K562 (cell line): Measurements from ENCODE around the gene OR6C1. TPM values are rescaled to one million over a fixed set of nuclear protein-coding genes. Genes with fewer than 3 reads are reported as not detected.

Source experiments
- ATAC-seq: fragments of 200-7000 bp; cut with Tn5 transposase; 3 replicates; pipeline ENCODE4 v1.9.1; 2020; ENCODE audit warnings: moderate library complexity
- BruUV-seq: library from RNA; stranded (reverse); fragments of 400-500 nt; replicated peaks from 2 replicates; lab custom pipeline; 2021; lab: Mats Ljungman, UMichigan
- CTCF ChIA-PET: fragments of 300-600 bp; formaldehyde crosslinking; extraction: SDS; loops from one replicate; lab custom pipeline; 2021; ENCODE audit warnings: low intra/inter-chr PET ratio; lab: Yijun Ruan, JAX
- POLR2A ChIA-PET: fragments of 300-600, 350-650 bp; sonication (Branson Sonifier 250); formaldehyde crosslinking; extraction: SDS; loops from one replicate; lab custom pipeline; 2021; ENCODE audit warnings: antibody characterized with exemption, inconsistent platforms; lab: Yijun Ruan, JAX
- DNase-seq, 4 experiments: peaks; one replicate each; pipeline versions ENCODE4 v3.0.0 to v3.0.0-alpha.2; 2011 to 2018; ENCODE audit warnings: low spot score in 3 of 4, mixed read lengths in 3 of 4; ENCODE audit errors: extremely low read depth in 1 of 4
- FAIRE-seq: peaks from 2 replicates; lab custom pipeline; 2011; peaks lifted over from hg19 to GRCh38; lab: Jason Lieb, UNC
- H2AFZ ChIP-seq: 2 replicates; pipeline ENCODE4 v1.6.0; 2011; ENCODE audit warnings: low read depth, low read length, control low read depth, inconsistent platforms
- H3K27ac ChIP-seq: fragments of 200-600 bp; 3 replicates; pipeline ENCODE4 v1.8.0; 2011; ENCODE audit warnings: low read depth, mild to moderate bottlenecking, control low read depth, inconsistent platforms, low read length, moderate library complexity, mixed read lengths; ENCODE audit errors: extremely low read depth
- H3K27me3 ChIP-seq, 2 experiments: fragments of 300-600 bp in 1 of 2; 2 replicates in 1 of 2; 3 replicates in 1 of 2; pipeline versions ENCODE4 v1.6.0 to v1.8.0; 2011; ENCODE audit warnings: inconsistent platforms in 2 of 2, low read length in 2 of 2, mild to moderate bottlenecking in 1 of 2, mixed read lengths in 1 of 2, moderate library complexity in 1 of 2; ENCODE audit not compliant: control insufficient read depth in 2 of 2, insufficient read depth in 2 of 2
- H3K36me3 ChIP-seq: fragments of 300-600 bp; 3 replicates; pipeline ENCODE4 v1.8.0; 2011; ENCODE audit warnings: mild to moderate bottlenecking, low read length, inconsistent platforms; ENCODE audit not compliant: control insufficient read depth, insufficient read depth
- H3K4me1 ChIP-seq, 2 experiments: fragments of 200-600 bp in 1 of 2; replicated peaks in 1 of 2; 2 replicates in 1 of 2; 3 replicates in 1 of 2; pipeline versions ENCODE4 v1.5.1 to v1.8.0; 2011; ENCODE audit warnings: inconsistent platforms in 2 of 2, low read length in 2 of 2, mild to moderate bottlenecking in 1 of 2, mixed read lengths in 1 of 2, moderate library complexity in 1 of 2; ENCODE audit not compliant: control insufficient read depth in 2 of 2, insufficient read depth in 2 of 2
- H3K4me2 ChIP-seq: 2 replicates; pipeline ENCODE4 v1.6.1; 2011; ENCODE audit warnings: low read length, control low read depth, inconsistent platforms, mixed read lengths; ENCODE audit not compliant: insufficient read depth
- H3K4me3 ChIP-seq: fragments of 200-600 bp; sonication (generic), shearing (Covaris generic); 2 replicates; pipeline ENCODE4 v1.5.1; 2016; ENCODE audit warnings: control low read depth, inconsistent platforms
- H3K79me2 ChIP-seq: fragments of 200-600 bp; 3 replicates; pipeline ENCODE4 v1.8.0; 2011; ENCODE audit warnings: low read length, inconsistent platforms; ENCODE audit not compliant: control insufficient read depth, insufficient read depth
- H3K9ac ChIP-seq, 2 experiments: 2 replicates each; pipeline versions ENCODE4 v1.6.0 to v1.6.1; 2011; ENCODE audit warnings: low read depth in 2 of 2, low read length in 2 of 2, control low read depth in 1 of 2, inconsistent platforms in 1 of 2, mild to moderate bottlenecking in 1 of 2, mixed read lengths in 1 of 2; ENCODE audit not compliant: insufficient read depth in 1 of 2
- H3K9me1 ChIP-seq: one replicate; pipeline ENCODE4 v1.6.0; 2011; ENCODE audit warnings: inconsistent platforms, mild to moderate bottlenecking, low read length, moderate library complexity; ENCODE audit not compliant: control insufficient read depth, insufficient read depth
- H3K9me3 ChIP-seq: replicated peaks from 2 replicates; pipeline ENCODE4 v1.5.1; 2011; ENCODE audit warnings: low read depth, low read length, inconsistent platforms; ENCODE audit not compliant: control insufficient read depth, insufficient read depth
- H4K20me1 ChIP-seq: replicated peaks from 2 replicates; pipeline ENCODE4 v1.6.1; 2011; ENCODE audit warnings: low read length, inconsistent platforms, mixed read lengths; ENCODE audit not compliant: control insufficient read depth, insufficient read depth
- ESRRB ChIP-seq: fragments of 250-450 bp; sonication (Bioruptor Pico); IDR thresholded peaks from 2 replicates; pipeline ENCODE4 v1.5.0; 2020; ENCODE audit warnings: mild to moderate bottlenecking, moderate library complexity, borderline replicate concordance
- FOXJ3 ChIP-seq: sonication (generic); formaldehyde crosslinking; IDR thresholded peaks from 2 replicates; pipeline ENCODE4 v1.4.0; 2020; ENCODE audit warnings: mild to moderate bottlenecking, missing genetic modification reagents
- HNRNPL ChIP-seq: fragments of 200-400 bp; formaldehyde crosslinking; IDR thresholded peaks from 2 replicates; pipeline ENCODE4 v1.6.1; 2017; ENCODE audit warnings: low read depth, mild to moderate bottlenecking, low read length
- HSF4 ChIP-seq: fragments of 250-450 bp; sonication (Bioruptor Pico); IDR thresholded peaks from 2 replicates; pipeline ENCODE4 v2.1.2; 2022; ENCODE audit warnings: mild to moderate bottlenecking, moderate library complexity, borderline replicate concordance
- KLF1 ChIP-seq: fragments of 450-650 bp; IDR thresholded peaks from 2 replicates; pipeline ENCODE4 v1.6.1; 2016; ENCODE audit warnings: missing genetic modification characterization, missing compliant biosample characterization
- LARP7 ChIP-seq: fragments of 450-650 bp; IDR thresholded peaks from 2 replicates; pipeline ENCODE4 v1.6.1; 2016
- PBX2 ChIP-seq, 2 experiments: IDR thresholded peaks in 1 of 2; conservative IDR thresholded peaks in 1 of 2; 2 replicates each; pipeline ENCODE4 v1.6.1; 2016; ENCODE audit warnings: low read depth in 2 of 2, mild to moderate bottlenecking in 1 of 2, missing compliant biosample characterization in 1 of 2, missing genetic modification characterization in 1 of 2, moderate library complexity in 1 of 2
- POLR2H ChIP-seq: IDR thresholded peaks from 2 replicates; pipeline ENCODE4 v1.6.1; 2016; ENCODE audit warnings: missing genetic modification characterization, low read depth, mild to moderate bottlenecking, control low read depth, missing compliant biosample characterization, moderate library complexity
- RBM15 ChIP-seq: fragments of 200-400 bp; formaldehyde crosslinking; IDR thresholded peaks from 2 replicates; pipeline ENCODE4 v1.6.1; 2018; ENCODE audit warnings: mild to moderate bottlenecking, low read length, moderate library complexity; ENCODE audit not compliant: insufficient read depth
- SMAD1 ChIP-seq: fragments of 150-350 bp; IDR thresholded peaks from 2 replicates; pipeline ENCODE4 v1.6.1; 2014; ENCODE audit warnings: low read length, low read depth; ENCODE audit not compliant: partially characterized antibody
- SPI1 ChIP-seq: IDR thresholded peaks from 2 replicates; pipeline ENCODE4 v1.6.1; 2011; ENCODE audit warnings: low read depth, low read length, control low read depth, borderline replicate concordance
- ZKSCAN8 ChIP-seq: fragments of 200-800 bp; sonication (Bioruptor generic); IDR thresholded peaks from 2 replicates; pipeline ENCODE4 v1.6.1; 2016; ENCODE audit warnings: missing genetic modification characterization, missing compliant biosample characterization
- ZNF212 ChIP-seq: fragments of 450-650 bp; formaldehyde crosslinking; IDR thresholded peaks from 2 replicates; pipeline ENCODE4 v1.4.0; 2020; ENCODE audit warnings: mild to moderate bottlenecking
- ZNF232 ChIP-seq: sonication (generic); formaldehyde crosslinking; IDR thresholded peaks from 2 replicates; pipeline ENCODE4 v1.8.0; 2022; ENCODE audit warnings: mild to moderate bottlenecking, missing genetic modification reagents
- ZNF395 ChIP-seq: fragments of 200-800 bp; sonication (Bioruptor generic); IDR thresholded peaks from 2 replicates; pipeline ENCODE4 v1.6.1; 2017; ENCODE audit warnings: missing genetic modification characterization, missing compliant biosample characterization
- ZNF668 ChIP-seq: fragments of 250-450 bp; sonication (Bioruptor Pico); IDR thresholded peaks from 2 replicates; pipeline ENCODE4 v1.8.0; 2022; ENCODE audit warnings: mild to moderate bottlenecking, inconsistent platforms
- ZNF77 ChIP-seq: fragments of 250-450 bp; sonication (Bioruptor Pico); IDR thresholded peaks from 2 replicates; pipeline ENCODE4 v1.5.0; 2020
- WGBS: fragments of 100-300 bp; shearing (Covaris generic); methylation state at CpG from one replicate; pipeline ENCODE4 v1.1.6; 2016; ENCODE audit warnings: low coverage, mixed read lengths; ENCODE audit not compliant: insufficient coverage; ENCODE audit errors: missing lambda C conversion rate; 5-methylcytosine and 5-hydroxymethylcytosine counted together
- in situ Hi-C: fragments of 300-500 bp; cut with MboI; formaldehyde crosslinking; loops from 4 replicates; pipeline ENCODE4 v1.15.0; 2018; ENCODE audit warnings: inconsistent platforms, mixed read lengths
- intact Hi-C: fragments of 100-400 bp; cut with micrococcal nuclease; formaldehyde crosslinking; loops from 2 replicates; pipeline ENCODE4 v1.14.2; 2022
- polyA plus RNA-seq, 8 experiments: library from polyadenylated mRNA; depleted of rRNA in 4 of 8; stranded (reverse) in 5 of 8; unstranded in 3 of 8; fragments of >200 nt; fragmentation: Nextera tagmentation in 2 of 8; fragmentation: Illumina TruSeq in 1 of 8; extraction: Ambion mirVana in 2 of 8; extraction: Trizol in 1 of 8; gene quantifications; 2 replicates each; pipeline versions ENCODE4 v1.2.1 to v1.2.3, GENCODE V29; 2011 to 2014; ENCODE audit warnings: inconsistent platforms in 1 of 8, missing spikeins in 1 of 8
- total RNA-seq, 7 experiments: library from RNA; depleted of rRNA in 6 of 7; stranded (reverse); fragments of >200 nt in 6 of 7; fragmentation: Illumina TruSeq in 2 of 7; extraction: Trizol in 2 of 7; gene quantifications; 2 replicates each; pipeline versions ENCODE4 v1.2.1 to v1.2.3, GENCODE V29; 2011 to 2021; ENCODE audit warnings: low replicate concordance in 1 of 7
- TF ChIP-seq, protein P1 (sequence below): fragments of 250-450 bp; sonication (Bioruptor Pico); IDR thresholded peaks from 2 replicates; pipeline ENCODE4 v1.5.0; 2021

Gene OR6C1
- total and polyA plus RNA-seq, 9 of the 15 experiments (the other 6 are each of a cell fraction or from before 2014, with no cell fraction given): not detected

GRCh38 chr12:55280991-55281390 is 33.2 kb upstream of the OR6C1 start (continued):
- TF ChIP-seq, protein P1, sequence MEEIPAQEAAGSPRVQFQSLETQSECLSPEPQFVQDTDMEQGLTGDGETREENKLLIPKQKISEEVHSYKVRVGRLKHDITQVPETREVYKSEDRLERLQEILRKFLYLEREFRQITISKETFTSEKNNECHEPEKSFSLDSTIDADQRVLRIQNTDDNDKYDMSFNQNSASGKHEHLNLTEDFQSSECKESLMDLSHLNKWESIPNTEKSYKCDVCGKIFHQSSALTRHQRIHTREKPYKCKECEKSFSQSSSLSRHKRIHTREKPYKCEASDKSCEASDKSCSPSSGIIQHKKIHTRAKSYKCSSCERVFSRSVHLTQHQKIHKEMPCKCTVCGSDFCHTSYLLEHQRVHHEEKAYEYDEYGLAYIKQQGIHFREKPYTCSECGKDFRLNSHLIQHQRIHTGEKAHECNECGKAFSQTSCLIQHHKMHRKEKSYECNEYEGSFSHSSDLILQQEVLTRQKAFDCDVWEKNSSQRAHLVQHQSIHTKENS (CRISPR knock-in tag): no peak
- TF ChIP-seq ZNF212 (CRISPR knock-in tag) (no peak), ZNF668 (CRISPR knock-in tag) (no peak)

DNA sequence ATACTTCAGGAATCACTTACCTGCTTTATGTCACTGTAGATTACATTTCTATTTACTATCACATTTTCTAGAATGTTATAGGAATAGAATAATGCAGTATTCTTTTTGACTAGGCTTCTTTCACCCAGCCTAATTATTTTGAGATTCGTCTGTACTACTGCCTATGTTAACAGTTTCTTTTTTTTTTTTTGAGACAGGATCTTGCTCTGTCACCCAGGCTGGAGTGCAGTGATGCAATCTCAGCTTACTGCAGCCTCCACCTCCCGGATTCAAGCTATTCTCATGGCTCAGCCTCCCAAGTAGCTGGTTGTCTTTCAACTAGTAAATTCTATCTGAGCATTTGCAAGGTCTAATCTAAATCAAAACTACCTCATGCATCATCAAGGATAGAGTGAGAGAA is 24.1 kb upstream of the OR6C1 start:
- ATAC-seq (no peak), FAIRE-seq (no peak), DNase-seq (no peak)
- no peak overlapping the region for H3K4me3 ChIP-seq
- H4K20me1 ChIP-seq: no peaks in the 10 kb centered on the region
- H3K27me3 ChIP-seq: no peaks in the 10 kb centered on the region
- no peak overlapping the region for H2AFZ ChIP-seq
- POLR2A ChIA-PET: no interaction called here
- H3K9ac ChIP-seq: no peak overlapping the region
- no peaks in the 10 kb centered on the region for H3K79me2 ChIP-seq
- H3K9me1 ChIP-seq: no peaks in the 10 kb centered on the region
- H3K4me1 ChIP-seq: no peaks in the 10 kb centered on the region
- H3K36me3 ChIP-seq: no peaks in the 10 kb centered on the region
- in situ Hi-C loops (no loop called here), intact Hi-C loops (no loop called here)
- no peaks in the 10 kb centered on the region for H3K9me3 ChIP-seq
- 0% methylated on average over 2 of the region's 2 CpGs for WGBS
- H3K4me2 ChIP-seq: no peak overlapping the region
- CTCF ChIA-PET: no interaction called here
- no peak overlapping the region for H3K27ac ChIP-seq
- BruUV-seq: no TSS peak
- TF ChIP-seq KLF1 (tag) (no peak), ZKSCAN8 (no peak), ESRRB (CRISPR knock-in tag) (no peak), HSF4 (CRISPR knock-in tag) (no peak), RBM15 (no peak), LARP7 (no peak), HNRNPL (no peak), POLR2H (tag) (no peak), ZNF77 (no peak), FOXJ3 (CRISPR knock-in tag) (no peak), SPI1 (no peak), SMAD1 (no peak), PBX2 (CRISPR knock-in tag; IDR thresholded peaks at IDR 0.05; ENCODE audit: low read depth) (no peak), PBX2 (tag; conservative IDR thresholded peaks at IDR 0.05; ENCODE audit: low read depth) (no peak), ZNF232 (no peak), ZNF395 (CRISPR knock-in tag) (no peak)
